H1 (cell line): Measurements from ENCODE around the gene SPATS2L.

Experiments used
- ASH2L ChIP-seq: fragments of 200-600, 300-600 bp; sonication (generic); IDR thresholded peaks from one replicate; pipeline ENCODE4 v1.7.1; 2017; ENCODE audit warnings: low read length
- BRCA1 ChIP-seq: IDR thresholded peaks from 2 replicates; pipeline ENCODE4 v1.6.1; 2012; ENCODE audit warnings: low read depth, low read length, improper control_type of control experiment
- CBX5 ChIP-seq: fragments of 300-800, 300-1000 bp; sonication (generic); IDR thresholded peaks from 2 replicates; pipeline ENCODE4 v1.7.1; 2016; ENCODE audit warnings: antibody characterized with exemption, low read length, low read depth
- GABPA ChIP-seq: IDR thresholded peaks from 2 replicates; pipeline ENCODE4 v1.6.1; 2011; ENCODE audit warnings: mild to moderate bottlenecking, low read length, moderate library complexity, borderline replicate concordance; ENCODE audit not compliant: insufficient read depth
- PHF8 ChIP-seq: fragments of 200-600 bp; sonication (generic); conservative IDR thresholded peaks from 2 replicates; pipeline ENCODE4 v1.7.1; 2012; ENCODE audit warnings: low read depth, mild to moderate bottlenecking, inconsistent platforms, low read length, moderate library complexity
- POLR2A ChIP-seq, 2 experiments: IDR thresholded peaks; 1 replicate in 1 of 2; 2 replicates in 1 of 2; pipeline ENCODE4 v1.6.1; 2011; ENCODE audit warnings: low read depth in 2 of 2, low read length in 2 of 2, mild to moderate bottlenecking in 2 of 2; ENCODE audit errors: control extremely low read depth in 1 of 2
- POLR2AphosphoS5 ChIP-seq: IDR thresholded peaks from 2 replicates; pipeline ENCODE4 v1.6.1; 2011; ENCODE audit warnings: low read depth, low read length
- TF ChIP-seq, protein P1 (sequence below): IDR thresholded peaks from 2 replicates; pipeline ENCODE4 v1.6.1; 2011; ENCODE audit warnings: low read depth, mild to moderate bottlenecking, low read length; ENCODE audit not compliant: insufficient read depth
- TF ChIP-seq, protein P2 (sequence below), 3 experiments: IDR thresholded peaks; 1 replicate in 2 of 3; 2 replicates in 1 of 3; pipeline versions ENCODE4 v1.5.1 to v1.6.1; 2011; ENCODE audit warnings: low read length in 3 of 3, mild to moderate bottlenecking in 3 of 3, inconsistent platforms in 2 of 3, low read depth in 1 of 3, moderate library complexity in 1 of 3; ENCODE audit not compliant: insufficient read depth in 1 of 3; ENCODE audit errors: control extremely low read depth in 1 of 3

DNA sequence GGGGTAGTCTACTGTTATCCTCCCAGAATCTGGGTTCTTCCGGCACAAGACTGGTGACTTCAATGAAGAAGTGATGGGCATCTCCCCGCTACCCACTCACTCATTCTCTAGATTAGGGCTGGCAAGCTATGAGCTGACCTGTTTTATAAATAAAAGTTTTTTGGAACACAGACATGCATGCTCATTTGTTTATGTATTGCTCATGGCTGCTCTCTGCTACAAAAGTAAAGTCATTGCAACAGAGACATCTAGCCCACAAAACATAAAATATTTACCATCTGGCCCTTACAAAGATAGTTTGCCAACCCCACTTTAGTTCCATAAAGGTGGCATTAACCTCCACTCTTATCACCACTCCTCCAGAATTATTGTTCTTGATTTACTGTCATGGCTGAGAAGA is 39.1 kb upstream of the SPATS2L start:
- TF ChIP-seq POLR2A (IDR thresholded peaks at IDR 0.05; ENCODE audit: control extremely low read depth in 1 of 2, low read depth in 2 of 2, low read length in 2 of 2) (no peak), ASH2L (no peak), POLR2AphosphoS5 (no peak), PHF8 (no peak), CBX5 (no peak), GABPA (no peak), BRCA1 (no peak)
- TF ChIP-seq, protein P1, sequence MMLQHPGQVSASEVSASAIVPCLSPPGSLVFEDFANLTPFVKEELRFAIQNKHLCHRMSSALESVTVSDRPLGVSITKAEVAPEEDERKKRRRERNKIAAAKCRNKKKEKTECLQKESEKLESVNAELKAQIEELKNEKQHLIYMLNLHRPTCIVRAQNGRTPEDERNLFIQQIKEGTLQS: no peak
- TF ChIP-seq, protein P2, sequence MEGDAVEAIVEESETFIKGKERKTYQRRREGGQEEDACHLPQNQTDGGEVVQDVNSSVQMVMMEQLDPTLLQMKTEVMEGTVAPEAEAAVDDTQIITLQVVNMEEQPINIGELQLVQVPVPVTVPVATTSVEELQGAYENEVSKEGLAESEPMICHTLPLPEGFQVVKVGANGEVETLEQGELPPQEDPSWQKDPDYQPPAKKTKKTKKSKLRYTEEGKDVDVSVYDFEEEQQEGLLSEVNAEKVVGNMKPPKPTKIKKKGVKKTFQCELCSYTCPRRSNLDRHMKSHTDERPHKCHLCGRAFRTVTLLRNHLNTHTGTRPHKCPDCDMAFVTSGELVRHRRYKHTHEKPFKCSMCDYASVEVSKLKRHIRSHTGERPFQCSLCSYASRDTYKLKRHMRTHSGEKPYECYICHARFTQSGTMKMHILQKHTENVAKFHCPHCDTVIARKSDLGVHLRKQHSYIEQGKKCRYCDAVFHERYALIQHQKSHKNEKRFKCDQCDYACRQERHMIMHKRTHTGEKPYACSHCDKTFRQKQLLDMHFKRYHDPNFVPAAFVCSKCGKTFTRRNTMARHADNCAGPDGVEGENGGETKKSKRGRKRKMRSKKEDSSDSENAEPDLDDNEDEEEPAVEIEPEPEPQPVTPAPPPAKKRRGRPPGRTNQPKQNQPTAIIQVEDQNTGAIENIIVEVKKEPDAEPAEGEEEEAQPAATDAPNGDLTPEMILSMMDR (IDR thresholded peaks at IDR 0.05; ENCODE audit: control extremely low read depth in 1 of 3, insufficient read depth in 1 of 3, low read depth in 1 of 3, low read length in 3 of 3): no peak
